ENCODE data around the gene MESD.

Gene MESD

GRCh38 chr15:81014446-81015093, 25.0 kb upstream of the MESD start:
- DNase-seq: no peak

- DNase-seq: no peak
Measured at GRCh38 chr15:81013396-81013929, 23.8 kb upstream of the MESD start.

DNA sequence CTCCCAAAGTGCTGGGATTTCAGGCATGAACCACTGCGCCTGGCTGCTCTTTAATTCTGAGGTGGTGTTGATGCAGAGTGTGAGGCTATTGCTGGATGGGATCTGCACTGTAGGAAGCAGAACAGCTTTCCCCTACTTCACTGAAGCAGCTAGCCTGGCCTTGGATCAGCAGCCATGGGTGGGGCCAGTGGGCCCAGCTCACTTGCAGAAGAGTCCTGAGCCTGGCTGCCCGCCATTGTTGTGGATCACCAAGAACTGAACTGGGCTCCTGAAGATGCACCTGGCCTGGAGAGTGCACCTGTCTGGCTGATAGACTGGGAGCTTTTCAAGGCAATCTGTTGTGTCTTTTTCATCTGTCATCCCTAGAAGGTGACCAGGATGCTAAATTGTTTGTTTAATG, 23.0 kb upstream of the MESD start:
- DNase-seq: no peak

DNA sequence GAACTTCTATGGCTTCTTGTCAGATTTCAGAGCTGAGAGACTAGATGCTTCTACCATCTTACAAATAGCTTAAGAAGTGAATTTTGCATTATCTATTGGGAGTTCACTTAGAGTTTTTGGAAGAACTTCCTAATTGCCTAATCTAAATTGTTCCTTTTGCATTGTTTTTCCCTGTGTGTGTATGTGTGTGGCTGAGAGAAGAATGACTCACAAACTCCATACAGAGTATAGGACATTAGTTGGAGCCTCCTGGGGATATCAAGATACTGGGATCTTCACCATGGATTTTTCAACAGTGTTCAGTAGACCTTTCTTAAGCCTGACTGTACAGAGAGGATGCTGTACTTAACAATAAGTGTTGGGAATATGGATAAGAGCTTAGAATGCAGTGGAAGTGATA, 22.0 kb upstream of the MESD start:
- no peak for DNase-seq

DNA sequence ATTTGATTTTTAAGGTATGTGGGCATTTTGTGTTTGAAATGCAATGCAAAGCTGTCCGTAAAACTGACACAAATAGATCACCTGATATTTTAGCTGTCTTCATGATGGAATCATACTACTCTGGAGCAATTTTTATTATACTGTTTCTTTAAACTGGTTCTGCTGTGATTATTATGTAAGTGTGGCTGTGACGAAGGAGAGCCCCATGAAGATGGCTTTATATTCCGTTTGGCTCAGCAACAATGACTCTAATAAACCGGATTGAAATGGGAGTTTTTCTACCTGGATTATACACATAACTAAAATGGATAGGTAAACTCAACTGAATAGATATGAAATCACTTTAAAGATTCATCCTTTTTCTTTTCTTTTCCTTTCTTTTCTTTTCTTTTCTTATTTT, 20.5 kb upstream of the MESD start:
- DNase-seq: no peak

- DNase-seq: no peak
Measured at GRCh38 chr15:81008312-81008711, 18.7 kb upstream of the MESD start.

GRCh38 chr15:81007428-81008064, 17.9 kb upstream of the MESD start:
- no peak for DNase-seq

GRCh38 chr15:81006124-81006523, 16.5 kb upstream of the MESD start:
- no peak for DNase-seq

DNA sequence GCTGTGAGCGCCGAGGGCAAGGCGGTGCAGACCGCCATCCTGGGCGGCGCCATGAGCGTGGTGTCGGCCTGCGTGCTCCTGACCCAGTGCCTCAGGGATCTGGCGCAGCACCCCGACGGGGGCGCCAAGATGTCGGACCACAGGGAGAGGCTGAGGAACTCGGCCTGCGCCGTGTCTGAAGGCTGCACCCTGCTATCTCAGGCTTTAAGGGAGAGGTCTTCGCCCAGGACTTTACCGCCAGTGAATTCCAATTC, 13.4 kb upstream of the MESD start:
- DNase-seq: no peak

GRCh38 chr15:81002331-81003096, 12.9 kb upstream of the MESD start:
- no peak for DNase-seq

- no peak for DNase-seq
Measured at GRCh38 chr15:81002009-81002330, 12.4 kb upstream of the MESD start.

DNA sequence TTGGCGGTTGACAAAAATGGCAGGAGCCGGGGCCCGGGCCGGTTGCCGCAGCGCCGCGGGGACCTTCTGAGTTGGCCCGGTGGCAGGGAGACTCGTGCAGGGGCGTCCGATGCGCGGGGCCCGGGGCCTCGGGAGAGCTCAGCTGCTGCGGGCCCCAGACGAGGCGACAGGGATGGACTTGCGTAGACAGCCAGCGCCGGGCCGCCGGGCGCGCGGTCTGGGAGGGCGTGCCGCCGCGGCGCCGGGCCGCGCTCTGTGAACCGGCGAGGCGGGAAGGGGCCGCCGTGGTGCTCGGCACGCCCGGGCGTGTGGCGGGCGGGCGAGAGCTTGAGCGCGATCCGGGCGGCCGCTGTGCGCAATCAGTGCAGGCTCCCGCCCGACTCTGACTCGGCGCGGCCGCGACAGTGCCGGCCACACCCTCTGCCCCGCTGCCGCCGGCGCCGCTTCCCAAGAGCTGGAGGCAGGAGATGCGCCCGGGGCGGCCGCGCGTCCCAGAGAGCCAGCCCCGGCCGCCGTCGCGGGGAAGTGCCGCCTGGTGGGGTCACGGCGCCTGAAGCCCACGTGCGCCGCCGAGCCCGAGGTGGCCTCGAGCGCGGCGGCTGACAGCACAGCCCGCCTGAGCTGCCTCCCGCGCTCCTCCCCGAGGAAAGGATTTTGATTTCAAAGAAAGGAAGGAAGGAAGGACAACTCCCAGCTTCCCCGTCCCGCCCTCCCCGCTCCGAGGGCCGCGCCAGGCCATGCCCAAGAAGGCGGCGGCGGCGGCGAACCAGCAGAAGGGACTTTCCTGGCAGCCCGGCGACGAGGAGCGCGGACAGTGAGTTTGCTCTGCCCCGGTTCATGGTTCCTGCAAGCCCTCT, 11.8 kb upstream of the MESD start:
- DNase-seq: peak; percentile 60

DNA sequence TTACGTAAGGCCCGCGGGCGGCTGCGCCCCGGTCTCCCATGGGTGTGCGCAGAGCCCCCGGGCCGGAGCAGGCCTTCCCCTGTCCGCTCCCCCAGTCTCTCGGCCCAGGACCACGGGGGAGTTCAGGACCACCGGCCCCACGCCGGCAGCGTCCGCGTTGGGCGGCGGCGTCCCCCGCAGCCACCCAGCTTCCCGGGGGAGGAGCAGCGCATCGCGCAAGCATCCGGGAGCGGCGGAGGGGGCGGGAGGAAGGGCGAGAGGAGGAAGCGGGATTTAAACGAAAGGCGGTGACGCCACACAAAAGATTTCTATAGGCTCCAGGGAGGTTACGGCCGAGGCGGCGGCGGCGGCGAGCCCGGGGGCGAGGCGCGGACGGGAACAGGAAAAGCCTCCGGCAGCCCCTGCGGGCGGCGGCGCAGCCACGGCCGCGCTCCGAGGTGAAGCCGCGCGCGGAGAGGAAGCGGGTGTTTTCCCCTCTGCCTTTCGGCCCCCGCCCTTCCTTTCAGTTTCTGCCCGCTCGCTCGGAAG, 11.1 kb upstream of the MESD start, which contains the start of gene TLNRD1:
TSS of gene TLNRD1 (plus strand) at position 300 of the 528 bp plus-strand sequence. CDS start 1,349 bp downstream, outside the sequence.
- peak; percentile 66 for DNase-seq

DNA sequence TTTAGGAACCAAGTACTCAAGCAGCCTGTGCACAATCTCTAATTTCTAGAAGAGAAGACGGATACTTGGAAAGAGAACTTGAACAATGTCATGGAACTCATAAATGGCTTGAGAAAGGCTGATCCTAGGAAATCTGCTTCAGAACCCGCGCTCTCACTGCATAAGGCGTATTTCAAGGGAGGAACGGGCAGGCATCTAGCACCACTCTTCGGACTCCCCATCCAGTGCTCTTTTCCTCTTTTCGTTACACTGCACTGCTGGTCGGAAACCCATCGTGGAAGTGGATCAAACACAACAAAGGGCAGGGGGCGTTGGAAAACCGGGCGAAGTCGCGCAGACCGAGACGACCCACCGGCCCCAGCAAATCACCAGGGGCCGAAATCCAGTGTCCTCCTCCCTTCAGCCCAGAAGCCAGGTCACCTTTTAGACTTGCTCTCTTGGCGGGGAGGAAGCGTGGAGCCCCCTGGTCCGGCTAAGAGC, 10.6 kb upstream of the MESD start:
- no peak for DNase-seq

DNA sequence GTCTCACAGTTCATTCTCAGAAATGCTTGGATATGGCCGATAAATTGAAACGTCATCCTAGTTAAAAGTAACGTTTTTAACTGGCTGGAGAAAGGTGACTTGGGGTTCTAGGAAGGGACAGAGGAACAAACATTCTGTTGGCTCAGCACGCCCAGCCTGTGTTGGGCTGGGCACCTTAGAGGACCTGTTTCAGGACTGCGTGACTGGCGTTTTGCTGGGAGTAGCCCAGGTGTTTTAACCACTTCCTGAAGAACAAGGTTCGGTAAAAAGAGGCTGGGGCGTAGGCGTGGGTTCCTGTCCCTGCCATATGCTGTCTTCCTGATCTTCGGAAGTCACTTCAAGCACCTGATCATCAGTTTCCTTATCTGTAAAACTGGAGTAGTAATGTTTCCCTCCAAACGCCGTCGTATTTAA, 10.0 kb upstream of the MESD start:
- DNase-seq: no peak

DNA sequence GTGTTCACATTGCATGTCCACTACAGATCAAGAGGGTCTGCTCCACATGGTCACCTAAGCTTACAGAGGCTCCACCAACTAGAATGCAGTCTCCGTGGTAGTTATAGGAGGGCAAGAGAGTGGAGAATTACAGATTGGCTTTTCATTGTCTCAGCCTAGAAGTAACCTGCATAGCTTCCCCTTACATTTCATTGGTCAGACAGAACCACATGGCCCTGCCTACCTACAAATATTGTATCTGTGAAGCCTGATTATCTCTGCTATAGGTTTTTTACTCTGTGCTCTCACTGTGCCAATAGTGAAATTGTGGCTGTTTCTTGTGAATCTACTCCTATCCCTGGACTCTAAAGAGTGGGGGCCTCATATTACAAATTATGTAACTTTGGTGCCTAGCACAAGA, 8.6 kb upstream of the MESD start:
- no peak for DNase-seq

- no peak for DNase-seq
Measured at GRCh38 chr15:80997692-80998091, 8.1 kb upstream of the MESD start.

DNA sequence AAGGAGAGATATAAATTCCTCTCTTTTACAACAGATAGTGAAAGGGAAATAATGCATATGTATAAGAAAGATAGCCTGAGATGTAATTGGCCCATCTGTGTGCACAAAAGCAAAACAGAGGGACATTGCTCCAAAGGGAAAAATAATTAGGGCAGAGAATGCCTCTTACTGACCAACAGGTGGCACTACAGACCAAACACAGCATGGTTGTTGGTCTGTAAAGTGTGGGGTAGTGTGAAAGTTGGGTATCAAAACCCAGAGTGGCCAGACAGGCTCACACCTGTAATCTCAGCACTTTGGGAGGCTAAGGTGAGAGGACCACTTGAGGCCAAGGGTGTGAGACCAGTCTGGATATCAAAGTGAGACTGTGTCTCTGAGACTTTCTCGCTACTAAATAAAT, 6.6 kb upstream of the MESD start:
- DNase-seq: no peak

- no peak for DNase-seq
Measured at GRCh38 chr15:80992441-80992840, 2.8 kb upstream of the MESD start.

DNA sequence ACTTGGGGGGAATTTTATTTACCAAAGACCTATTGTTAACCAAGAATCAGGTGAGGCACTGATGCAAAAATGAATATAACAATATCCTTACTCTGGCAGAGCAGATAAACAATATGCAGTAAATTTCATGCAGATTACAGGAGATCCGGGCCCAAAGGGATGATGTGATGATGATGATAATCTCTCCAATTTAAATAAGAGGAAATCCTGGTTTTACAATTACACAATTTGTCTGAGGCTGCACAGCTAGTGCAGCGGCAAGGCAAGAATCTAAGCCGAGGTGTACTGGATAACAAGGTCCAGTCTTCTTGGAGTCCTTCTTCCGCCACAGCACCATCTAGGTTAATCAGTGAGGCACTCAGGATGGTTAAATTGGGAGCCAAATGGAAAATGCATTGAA, 2.4 kb upstream of the MESD start:
- no peak for DNase-seq

GRCh38 chr15:80991421-80991820, 1.8 kb upstream of the MESD start:
- DNase-seq: peak; percentile 71

- no peak for DNase-seq
Measured at GRCh38 chr15:80990955-80991354, 1.3 kb upstream of the MESD start.

- DNase-seq: no peak
Measured at GRCh38 chr15:80989081-80989517, 520 bp downstream of the MESD start.
